GM23338 (cell line): ENCODE data around the gene IQCM. TPM values are rescaled to one million over a fixed set of nuclear protein-coding genes. Genes with fewer than 3 reads are reported as not detected.

Source experiments
- ATAC-seq: fragments of 200-7000 bp; cut with Tn5 transposase; 3 replicates; pipeline ENCODE4 v1.9.1; 2020
- DNase-seq: peaks from one replicate; pipeline ENCODE4 v3.0.0-alpha.2; 2015; ENCODE audit warnings: low spot score
- H2AFZ ChIP-seq: fragments of 200-600 bp; sonication (generic); 2 replicates; pipeline ENCODE4 v1.8.0; 2016; ENCODE audit warnings: antibody characterized with exemption, mild to moderate bottlenecking, moderate library complexity
- H3F3A ChIP-seq: fragments of 200-600 bp; sonication (generic); replicated peaks from 2 replicates; pipeline ENCODE4 v1.8.0; 2017; ENCODE audit warnings: antibody characterized with exemption, mixed run types, low read depth
- H3K27ac ChIP-seq: fragments of 200-600 bp; sonication (generic); 2 replicates; pipeline ENCODE4 v1.6.1; 2016; ENCODE audit warnings: low read depth
- H3K27me3 ChIP-seq: fragments of 200-600 bp; sonication (generic); 2 replicates; pipeline ENCODE4 v1.8.0; 2016; ENCODE audit warnings: mild to moderate bottlenecking, mixed run types, moderate library complexity; ENCODE audit not compliant: insufficient read depth
- H3K36me3 ChIP-seq: fragments of 200-600 bp; sonication (generic); 2 replicates; pipeline ENCODE4 v1.8.0; 2016; ENCODE audit warnings: mild to moderate bottlenecking; ENCODE audit not compliant: insufficient read depth
- H3K4me1 ChIP-seq: fragments of 200-600 bp; sonication (generic); 2 replicates; pipeline ENCODE4 v1.8.0; 2016; ENCODE audit warnings: mild to moderate bottlenecking, moderate library complexity; ENCODE audit not compliant: insufficient read depth
- H3K4me2 ChIP-seq: fragments of 200-600 bp; sonication (generic); 2 replicates; pipeline ENCODE4 v1.7.1; 2017; ENCODE audit warnings: mixed run types
- H3K4me3 ChIP-seq: fragments of 200-600 bp; sonication (generic); 2 replicates; pipeline ENCODE4 v1.6.1; 2016; ENCODE audit warnings: mixed run types
- H3K79me2 ChIP-seq: fragments of 200-600 bp; sonication (generic); replicated peaks from 2 replicates; pipeline ENCODE4 v1.8.0; 2017; ENCODE audit warnings: mild to moderate bottlenecking; ENCODE audit not compliant: insufficient read depth
- H3K9me2 ChIP-seq: fragments of 200-600 bp; sonication (generic); 2 replicates; pipeline ENCODE4 v1.8.0; 2017; ENCODE audit not compliant: insufficient read depth
- H4K20me1 ChIP-seq: fragments of 200-600 bp; sonication (generic); replicated peaks from 2 replicates; pipeline ENCODE4 v1.8.0; 2017; ENCODE audit warnings: mild to moderate bottlenecking; ENCODE audit not compliant: insufficient read depth
- H3K27ac Mint-ChIP-seq: 2 replicates; pipeline ENCODE4 v1.8.0; 2020; ENCODE audit warnings: inconsistent platforms, mild to moderate bottlenecking, moderate library complexity, mixed read lengths
- H3K27me3 Mint-ChIP-seq: 3 replicates; pipeline ENCODE4 v1.8.0; 2022; ENCODE audit warnings: low read depth, mild to moderate bottlenecking, moderate library complexity, mixed read lengths, inconsistent platforms; ENCODE audit not compliant: insufficient read depth, poor library complexity
- H3K36me3 Mint-ChIP-seq: 3 replicates; pipeline ENCODE4 v1.8.0; 2021; ENCODE audit warnings: low read depth, mild to moderate bottlenecking, inconsistent platforms, moderate library complexity, mixed read lengths
- H3K4me1 Mint-ChIP-seq: 3 replicates; pipeline ENCODE4 v1.8.0; 2020; ENCODE audit warnings: mild to moderate bottlenecking, inconsistent platforms, mixed read lengths
- H3K4me3 Mint-ChIP-seq: 3 replicates; pipeline ENCODE4 v1.8.0; 2021; ENCODE audit warnings: moderate library complexity, mild to moderate bottlenecking, inconsistent platforms, mixed read lengths
- H3K9me3 Mint-ChIP-seq: 3 replicates; pipeline ENCODE4 v1.8.0; 2020; ENCODE audit warnings: moderate library complexity, mild to moderate bottlenecking, inconsistent platforms, mixed read lengths
- JUNB ChIP-seq: IDR thresholded peaks from one replicate; pipeline ENCODE4 v1.6.1; 2016; ENCODE audit warnings: antibody characterized with exemption; ENCODE audit not compliant: unreplicated experiment
- NANOG ChIP-seq: IDR thresholded peaks from 2 replicates; pipeline ENCODE4 v1.6.1; 2016; ENCODE audit warnings: antibody characterized with exemption, borderline replicate concordance
- POLR2AphosphoS5 ChIP-seq: IDR thresholded peaks from 2 replicates; pipeline ENCODE4 v1.6.1; 2016; ENCODE audit warnings: antibody characterized with exemption, low read depth
- ZNF114 ChIP-seq: fragments of 250-450 bp; sonication (Bioruptor Pico); IDR thresholded peaks from 2 replicates; pipeline ENCODE4 v1.5.0; 2020; ENCODE audit warnings: mild to moderate bottlenecking, moderate library complexity
- polyA plus RNA-seq: library from polyadenylated mRNA; unstranded; fragments of >200 nt; fragmentation: Nextera tagmentation; extraction: Ambion mirVana; gene quantifications from 2 replicates; pipeline ENCODE4 v1.2.1, GENCODE V29; 2016
- total RNA-seq: library from RNA; depleted of rRNA; stranded (reverse); fragments of >200 nt; shearing (Covaris generic); gene quantifications from 2 replicates; pipeline ENCODE4 v1.2.3, GENCODE V29; 2014
- TF ChIP-seq, protein P1 (sequence below): fragments of 250-450 bp; sonication (Bioruptor Pico); IDR thresholded peaks from 2 replicates; pipeline ENCODE4 v1.5.0; 2020; ENCODE audit warnings: mild to moderate bottlenecking, moderate library complexity
- TF ChIP-seq, protein P2 (sequence below): IDR thresholded peaks from 2 replicates; pipeline ENCODE4 v1.6.1; 2016; ENCODE audit warnings: antibody characterized with exemption
- TF ChIP-seq, protein P3 (sequence below): IDR thresholded peaks from one replicate; pipeline ENCODE4 v1.6.1; 2018; ENCODE audit warnings: antibody characterized with exemption; ENCODE audit not compliant: unreplicated experiment

The IQCM gene
- total and polyA plus RNA-seq, 2 experiments from 2014 or later: not detected

- no peaks in the 10 kb centered on the region for H3K79me2 ChIP-seq
- H3K36me3 Mint-ChIP-seq: no peaks in the 10 kb centered on the region
- no peaks in the 10 kb centered on the region for H3K36me3 ChIP-seq
- H3K9me2 ChIP-seq: no peaks in the 10 kb centered on the region
- no peak overlapping the region for H3K27ac Mint-ChIP-seq
- H2AFZ ChIP-seq: no peak overlapping the region
- H3K4me1 Mint-ChIP-seq: no peaks in the 10 kb centered on the region
- no peak overlapping the region for H3K4me2 ChIP-seq
- DNase-seq (no peak), ATAC-seq (peak; percentile 40; the same call in 1 of the 3 replicates)
- no peaks in the 10 kb centered on the region for H4K20me1 ChIP-seq
- no peaks in the 10 kb centered on the region for H3K27me3 Mint-ChIP-seq
- H3F3A ChIP-seq: no peaks in the 10 kb centered on the region
- no peak overlapping the region for H3K4me3 ChIP-seq
- no peaks in the 10 kb centered on the region for H3K27me3 ChIP-seq
- TF ChIP-seq JUNB: no peak
- no peak for TF ChIP-seq POLR2AphosphoS5
- TF ChIP-seq, protein P1, sequence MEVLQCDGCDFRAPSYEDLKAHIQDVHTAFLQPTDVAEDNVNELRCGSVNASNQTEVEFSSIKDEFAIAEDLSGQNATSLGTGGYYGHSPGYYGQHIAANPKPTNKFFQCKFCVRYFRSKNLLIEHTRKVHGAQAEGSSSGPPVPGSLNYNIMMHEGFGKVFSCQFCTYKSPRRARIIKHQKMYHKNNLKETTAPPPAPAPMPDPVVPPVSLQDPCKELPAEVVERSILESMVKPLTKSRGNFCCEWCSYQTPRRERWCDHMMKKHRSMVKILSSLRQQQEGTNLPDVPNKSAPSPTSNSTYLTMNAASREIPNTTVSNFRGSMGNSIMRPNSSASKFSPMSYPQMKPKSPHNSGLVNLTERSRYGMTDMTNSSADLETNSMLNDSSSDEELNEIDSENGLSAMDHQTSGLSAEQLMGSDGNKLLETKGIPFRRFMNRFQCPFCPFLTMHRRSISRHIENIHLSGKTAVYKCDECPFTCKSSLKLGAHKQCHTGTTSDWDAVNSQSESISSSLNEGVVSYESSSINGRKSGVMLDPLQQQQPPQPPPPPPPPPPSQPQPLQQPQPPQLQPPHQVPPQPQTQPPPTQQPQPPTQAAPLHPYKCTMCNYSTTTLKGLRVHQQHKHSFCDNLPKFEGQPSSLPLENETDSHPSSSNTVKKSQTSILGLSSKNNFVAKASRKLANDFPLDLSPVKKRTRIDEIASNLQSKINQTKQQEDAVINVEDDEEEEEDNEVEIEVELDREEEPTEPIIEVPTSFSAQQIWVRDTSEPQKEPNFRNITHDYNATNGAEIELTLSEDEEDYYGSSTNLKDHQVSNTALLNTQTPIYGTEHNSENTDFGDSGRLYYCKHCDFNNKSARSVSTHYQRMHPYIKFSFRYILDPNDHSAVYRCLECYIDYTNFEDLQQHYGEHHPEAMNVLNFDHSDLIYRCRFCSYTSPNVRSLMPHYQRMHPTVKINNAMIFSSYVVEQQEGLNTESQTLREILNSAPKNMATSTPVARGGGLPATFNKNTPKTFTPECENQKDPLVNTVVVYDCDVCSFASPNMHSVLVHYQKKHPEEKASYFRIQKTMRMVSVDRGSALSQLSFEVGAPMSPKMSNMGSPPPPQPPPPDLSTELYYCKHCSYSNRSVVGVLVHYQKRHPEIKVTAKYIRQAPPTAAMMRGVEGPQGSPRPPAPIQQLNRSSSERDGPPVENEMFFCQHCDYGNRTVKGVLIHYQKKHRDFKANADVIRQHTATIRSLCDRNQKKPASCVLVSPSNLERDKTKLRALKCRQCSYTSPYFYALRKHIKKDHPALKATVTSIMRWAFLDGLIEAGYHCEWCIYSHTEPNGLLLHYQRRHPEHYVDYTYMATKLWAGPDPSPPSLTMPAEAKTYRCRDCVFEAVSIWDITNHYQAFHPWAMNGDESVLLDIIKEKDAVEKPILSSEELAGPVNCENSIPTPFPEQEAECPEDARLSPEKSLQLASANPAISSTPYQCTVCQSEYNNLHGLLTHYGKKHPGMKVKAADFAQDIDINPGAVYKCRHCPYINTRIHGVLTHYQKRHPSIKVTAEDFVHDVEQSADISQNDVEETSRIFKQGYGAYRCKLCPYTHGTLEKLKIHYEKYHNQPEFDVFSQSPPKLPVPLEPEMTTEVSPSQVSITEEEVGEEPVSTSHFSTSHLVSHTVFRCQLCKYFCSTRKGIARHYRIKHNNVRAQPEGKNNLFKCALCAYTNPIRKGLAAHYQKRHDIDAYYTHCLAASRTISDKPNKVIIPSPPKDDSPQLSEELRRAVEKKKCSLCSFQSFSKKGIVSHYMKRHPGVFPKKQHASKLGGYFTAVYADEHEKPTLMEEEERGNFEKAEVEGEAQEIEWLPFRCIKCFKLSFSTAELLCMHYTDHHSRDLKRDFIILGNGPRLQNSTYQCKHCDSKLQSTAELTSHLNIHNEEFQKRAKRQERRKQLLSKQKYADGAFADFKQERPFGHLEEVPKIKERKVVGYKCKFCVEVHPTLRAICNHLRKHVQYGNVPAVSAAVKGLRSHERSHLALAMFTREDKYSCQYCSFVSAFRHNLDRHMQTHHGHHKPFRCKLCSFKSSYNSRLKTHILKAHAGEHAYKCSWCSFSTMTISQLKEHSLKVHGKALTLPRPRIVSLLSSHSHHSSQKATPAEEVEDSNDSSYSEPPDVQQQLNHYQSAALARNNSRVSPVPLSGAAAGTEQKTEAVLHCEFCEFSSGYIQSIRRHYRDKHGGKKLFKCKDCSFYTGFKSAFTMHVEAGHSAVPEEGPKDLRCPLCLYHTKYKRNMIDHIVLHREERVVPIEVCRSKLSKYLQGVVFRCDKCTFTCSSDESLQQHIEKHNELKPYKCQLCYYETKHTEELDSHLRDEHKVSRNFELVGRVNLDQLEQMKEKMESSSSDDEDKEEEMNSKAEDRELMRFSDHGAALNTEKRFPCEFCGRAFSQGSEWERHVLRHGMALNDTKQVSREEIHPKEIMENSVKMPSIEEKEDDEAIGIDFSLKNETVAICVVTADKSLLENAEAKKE (CRISPR knock-in tag): no peak
- TF ChIP-seq, protein P2, sequence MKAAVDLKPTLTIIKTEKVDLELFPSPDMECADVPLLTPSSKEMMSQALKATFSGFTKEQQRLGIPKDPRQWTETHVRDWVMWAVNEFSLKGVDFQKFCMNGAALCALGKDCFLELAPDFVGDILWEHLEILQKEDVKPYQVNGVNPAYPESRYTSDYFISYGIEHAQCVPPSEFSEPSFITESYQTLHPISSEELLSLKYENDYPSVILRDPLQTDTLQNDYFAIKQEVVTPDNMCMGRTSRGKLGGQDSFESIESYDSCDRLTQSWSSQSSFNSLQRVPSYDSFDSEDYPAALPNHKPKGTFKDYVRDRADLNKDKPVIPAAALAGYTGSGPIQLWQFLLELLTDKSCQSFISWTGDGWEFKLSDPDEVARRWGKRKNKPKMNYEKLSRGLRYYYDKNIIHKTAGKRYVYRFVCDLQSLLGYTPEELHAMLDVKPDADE: no peak
- no peak for TF ChIP-seq ZNF114
- no peak for TF ChIP-seq NANOG
- no peaks in the 10 kb centered on the region for H3K4me1 ChIP-seq
- H3K9me3 Mint-ChIP-seq: no peaks in the 10 kb centered on the region
- H3K27ac ChIP-seq: no peak overlapping the region
- H3K4me3 Mint-ChIP-seq: no peak overlapping the region
These were observed 468.5 kb downstream of the IQCM start for GRCh38 chr4:149347139-149347538.

- Histone ChIP-seq H3K4me2 (no peak overlapping the region), H3F3A (no peaks in the 10 kb centered on the region), H3K4me1 (no peaks in the 10 kb centered on the region), H4K20me1 (no peaks in the 10 kb centered on the region), H2AFZ (no peak overlapping the region), H3K79me2 (no peaks in the 10 kb centered on the region), H3K9me2 (no peaks in the 10 kb centered on the region; the same call in 1 of the 2 replicates), H3K4me3 (no peak overlapping the region), H3K36me3 (no peaks in the 10 kb centered on the region), H3K27ac (no peak overlapping the region), H3K27me3 (no peaks in the 10 kb centered on the region)
- peaks cover 4% of the 10 kb centered on the region; the same call in 1 of the 3 replicates for H3K9me3 Mint-ChIP-seq
- no peaks in the 10 kb centered on the region for H3K27me3 Mint-ChIP-seq
- no peaks in the 10 kb centered on the region for H3K36me3 Mint-ChIP-seq
- DNase-seq: no peak
- H3K4me3 Mint-ChIP-seq: no peak overlapping the region
- no peak for ATAC-seq
- no peaks in the 10 kb centered on the region for H3K4me1 Mint-ChIP-seq
- no peak overlapping the region for H3K27ac Mint-ChIP-seq
- no peak for TF ChIP-seq JUNB
- TF ChIP-seq, protein P2: no peak
- TF ChIP-seq, protein P3, sequence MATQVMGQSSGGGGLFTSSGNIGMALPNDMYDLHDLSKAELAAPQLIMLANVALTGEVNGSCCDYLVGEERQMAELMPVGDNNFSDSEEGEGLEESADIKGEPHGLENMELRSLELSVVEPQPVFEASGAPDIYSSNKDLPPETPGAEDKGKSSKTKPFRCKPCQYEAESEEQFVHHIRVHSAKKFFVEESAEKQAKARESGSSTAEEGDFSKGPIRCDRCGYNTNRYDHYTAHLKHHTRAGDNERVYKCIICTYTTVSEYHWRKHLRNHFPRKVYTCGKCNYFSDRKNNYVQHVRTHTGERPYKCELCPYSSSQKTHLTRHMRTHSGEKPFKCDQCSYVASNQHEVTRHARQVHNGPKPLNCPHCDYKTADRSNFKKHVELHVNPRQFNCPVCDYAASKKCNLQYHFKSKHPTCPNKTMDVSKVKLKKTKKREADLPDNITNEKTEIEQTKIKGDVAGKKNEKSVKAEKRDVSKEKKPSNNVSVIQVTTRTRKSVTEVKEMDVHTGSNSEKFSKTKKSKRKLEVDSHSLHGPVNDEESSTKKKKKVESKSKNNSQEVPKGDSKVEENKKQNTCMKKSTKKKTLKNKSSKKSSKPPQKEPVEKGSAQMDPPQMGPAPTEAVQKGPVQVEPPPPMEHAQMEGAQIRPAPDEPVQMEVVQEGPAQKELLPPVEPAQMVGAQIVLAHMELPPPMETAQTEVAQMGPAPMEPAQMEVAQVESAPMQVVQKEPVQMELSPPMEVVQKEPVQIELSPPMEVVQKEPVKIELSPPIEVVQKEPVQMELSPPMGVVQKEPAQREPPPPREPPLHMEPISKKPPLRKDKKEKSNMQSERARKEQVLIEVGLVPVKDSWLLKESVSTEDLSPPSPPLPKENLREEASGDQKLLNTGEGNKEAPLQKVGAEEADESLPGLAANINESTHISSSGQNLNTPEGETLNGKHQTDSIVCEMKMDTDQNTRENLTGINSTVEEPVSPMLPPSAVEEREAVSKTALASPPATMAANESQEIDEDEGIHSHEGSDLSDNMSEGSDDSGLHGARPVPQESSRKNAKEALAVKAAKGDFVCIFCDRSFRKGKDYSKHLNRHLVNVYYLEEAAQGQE: no peak
These were observed 470.2 kb downstream of the IQCM start for GRCh38 chr4:149345424-149345823.
